Endothelial cell of hepatic sinusoid (primary cell): ENCODE results near the gene PRKCH.
"Not testable (repeated sequence)": the region's sequence is repeated elsewhere in the genome, so short reads cannot be mapped to it uniquely, and the experiment has no call there.

Experiments
- in situ Hi-C: cut with HindIII; loops from 2 replicates; pipeline ENCODE4 v1.10.0; 2017; ENCODE audit warnings: low sequenced_read_pairs

The PRKCH gene

DNA sequence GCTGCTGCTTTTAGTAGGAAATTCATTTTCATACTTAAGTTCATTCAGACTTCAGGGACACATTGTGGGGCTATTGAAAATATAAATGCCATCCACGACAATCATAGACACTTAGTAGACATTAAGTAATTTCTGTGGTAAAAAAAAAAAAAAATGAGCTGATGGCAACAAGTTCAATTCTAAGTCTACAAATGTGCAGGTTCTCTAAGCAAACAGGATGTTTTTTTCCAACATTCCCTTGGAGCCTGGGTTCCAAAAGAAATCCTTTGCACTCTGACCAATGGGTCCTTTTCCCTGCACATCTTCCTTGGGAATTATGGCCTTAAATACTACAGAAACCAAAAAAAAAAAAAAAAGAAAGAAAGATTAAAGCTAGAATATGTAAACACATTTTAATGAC, 198.4 kb downstream of the PRKCH start:
- in situ Hi-C loops: no loop called here

GRCh38 chr14:61520576-61520975, 199.2 kb downstream of the PRKCH start:
- in situ Hi-C loops: no loop called here

DNA sequence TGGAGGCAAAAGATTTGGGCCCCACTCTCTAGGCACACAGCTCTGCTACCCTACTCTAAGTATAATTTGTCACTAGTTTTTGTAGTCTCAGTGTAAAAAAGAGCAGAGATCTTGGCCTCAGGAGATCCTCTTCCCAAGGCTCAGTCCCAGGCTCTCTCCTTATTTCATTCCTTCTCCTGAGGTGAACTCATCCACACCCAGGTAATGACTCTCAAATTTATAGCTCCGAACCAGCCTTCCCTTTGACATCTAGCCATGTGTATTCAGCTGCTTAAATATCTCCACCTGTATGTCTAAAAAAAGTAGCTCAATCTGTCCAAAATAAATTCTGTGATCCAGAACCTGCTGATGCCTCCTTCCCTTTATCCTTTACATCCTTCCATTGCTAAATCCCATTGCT, 200.4 kb downstream of the PRKCH start:
- in situ Hi-C loops: no loop called here

DNA sequence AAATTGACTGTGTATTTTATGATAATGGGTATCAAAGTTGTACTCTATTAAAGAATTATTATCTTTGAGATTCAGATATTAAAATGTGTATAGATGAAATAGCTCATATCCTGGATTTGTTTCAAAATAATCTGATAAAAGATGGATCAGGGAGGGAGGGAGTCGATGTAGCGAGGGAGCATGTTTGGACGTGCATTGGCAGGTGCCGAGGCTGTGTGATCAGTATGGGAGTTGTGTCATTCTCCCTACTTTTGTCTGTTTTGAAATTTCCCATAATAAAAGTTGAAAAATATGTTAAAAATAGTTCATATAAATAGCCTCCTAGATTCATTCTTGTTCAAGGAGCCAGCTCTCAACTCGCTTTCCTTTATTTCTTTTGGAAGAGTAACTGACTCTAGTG, 202.4 kb downstream of the PRKCH start:
- in situ Hi-C loops: no loop called here

DNA sequence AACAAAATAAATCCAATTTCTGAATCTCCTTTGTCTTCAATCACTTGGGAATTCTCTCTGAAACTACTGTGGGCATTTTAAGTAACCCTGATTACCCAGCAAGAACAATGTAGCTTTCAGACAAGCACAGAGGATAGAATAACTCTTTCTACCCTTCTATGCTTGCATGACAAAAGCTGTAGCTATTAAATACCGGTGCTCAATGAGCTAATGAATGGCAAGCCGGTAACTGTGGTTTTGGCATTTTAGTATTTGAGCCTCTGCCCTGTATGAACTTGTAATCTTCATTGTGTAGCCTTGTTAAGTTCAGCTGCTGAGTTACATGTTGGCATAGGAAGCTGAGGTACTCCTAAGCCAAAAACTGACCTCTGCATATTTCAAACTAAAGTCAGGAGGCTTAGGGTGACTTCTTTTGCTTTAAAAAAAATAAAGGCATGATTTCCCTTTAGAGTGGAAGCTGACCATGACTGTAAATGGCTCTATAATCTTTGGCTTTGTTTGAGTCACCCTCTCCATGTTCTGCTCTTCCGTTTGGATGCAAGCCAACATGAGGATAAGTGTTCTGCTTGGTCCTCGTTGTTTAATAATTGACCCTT, 202.9 kb downstream of the PRKCH start:
- in situ Hi-C loops: no loop called here

GRCh38 chr14:61524936-61525292, 203.5 kb downstream of the PRKCH start:
- in situ Hi-C loops: no loop called here

GRCh38 chr14:61525293-61526011, 204.1 kb downstream of the PRKCH start:
- in situ Hi-C loops: no loop called here

DNA sequence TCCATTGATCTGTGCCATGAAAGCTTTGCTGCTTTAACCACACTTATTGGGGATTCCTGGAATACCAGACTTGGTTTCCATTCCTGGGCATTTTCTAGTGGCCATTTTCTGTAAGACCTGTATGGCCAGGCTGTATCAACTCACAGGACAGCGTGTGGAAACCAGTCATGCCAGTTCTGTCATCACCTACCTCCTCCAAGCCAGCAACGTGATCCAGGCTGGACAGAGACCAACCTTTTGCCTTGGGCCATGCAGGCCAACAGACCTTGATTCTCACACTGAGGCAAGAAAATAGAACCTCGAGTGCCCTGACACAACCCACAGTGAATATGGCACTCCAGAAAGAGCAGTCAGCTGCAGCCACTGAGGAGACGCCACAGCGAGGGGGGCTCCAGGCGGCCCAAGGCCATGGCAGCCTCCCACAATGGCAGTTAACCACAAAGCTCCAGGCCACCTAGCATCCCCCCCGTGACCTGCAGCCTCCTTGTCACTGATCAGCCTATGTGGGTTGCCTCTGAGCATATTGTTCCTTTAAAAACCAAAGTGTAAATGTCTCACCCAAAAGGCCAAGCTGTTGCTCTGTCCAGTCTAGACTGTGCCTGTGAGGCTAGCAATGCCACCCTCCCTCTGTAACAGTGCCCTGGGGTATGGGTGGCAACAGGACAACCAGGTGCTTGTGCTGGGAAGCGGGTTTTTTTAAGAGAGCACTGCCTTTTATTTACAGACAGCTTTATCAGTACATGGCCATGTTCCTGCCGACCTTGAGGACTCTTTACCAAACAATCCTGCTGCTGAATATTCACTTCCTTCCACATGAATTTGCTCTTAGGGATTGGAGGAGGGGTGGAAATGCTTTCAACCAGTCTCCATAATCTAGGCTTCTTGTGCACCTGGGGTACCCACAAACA, 205.3 kb downstream of the PRKCH start:
- in situ Hi-C loops: no loop called here

- in situ Hi-C loops: no loop called here
Observed at GRCh38 chr14:61527325-61528100, 206.1 kb downstream of the PRKCH start.

GRCh38 chr14:61528591-61529021, 207.2 kb downstream of the PRKCH start:
- in situ Hi-C loops: no loop called here

- in situ Hi-C loops: not testable (repeated sequence)
Observed at GRCh38 chr14:61529360-61529759, 208.0 kb downstream of the PRKCH start.

GRCh38 chr14:61530296-61530695, 208.9 kb downstream of the PRKCH start:
- in situ Hi-C loops: loop anchor here (5.0 kb wide), 1 partner anchor 48 kb away; no protein-coding TSS in a partner anchor

DNA sequence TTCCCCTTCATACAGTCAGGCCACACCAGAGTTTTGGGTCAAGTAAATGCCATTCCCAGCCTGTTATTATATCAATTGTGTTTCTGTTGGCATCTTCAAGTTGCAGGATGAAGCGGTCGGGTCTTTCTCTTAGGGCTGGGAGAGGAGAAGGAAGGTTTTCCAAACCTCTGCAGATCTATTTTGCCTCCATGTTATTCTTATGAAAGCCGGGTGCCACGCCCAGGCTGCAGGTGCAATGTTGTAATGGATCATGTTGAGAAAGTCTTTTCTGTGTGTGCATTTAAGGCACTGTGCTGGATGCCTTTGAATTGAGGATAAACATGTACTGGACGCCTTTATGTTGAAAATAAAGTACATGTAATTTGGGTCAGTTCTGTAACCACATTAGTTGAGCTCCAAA, 209.5 kb downstream of the PRKCH start:
- in situ Hi-C loops: loop anchor here (5.0 kb wide), 1 partner anchor 49 kb away; no protein-coding TSS in a partner anchor

DNA sequence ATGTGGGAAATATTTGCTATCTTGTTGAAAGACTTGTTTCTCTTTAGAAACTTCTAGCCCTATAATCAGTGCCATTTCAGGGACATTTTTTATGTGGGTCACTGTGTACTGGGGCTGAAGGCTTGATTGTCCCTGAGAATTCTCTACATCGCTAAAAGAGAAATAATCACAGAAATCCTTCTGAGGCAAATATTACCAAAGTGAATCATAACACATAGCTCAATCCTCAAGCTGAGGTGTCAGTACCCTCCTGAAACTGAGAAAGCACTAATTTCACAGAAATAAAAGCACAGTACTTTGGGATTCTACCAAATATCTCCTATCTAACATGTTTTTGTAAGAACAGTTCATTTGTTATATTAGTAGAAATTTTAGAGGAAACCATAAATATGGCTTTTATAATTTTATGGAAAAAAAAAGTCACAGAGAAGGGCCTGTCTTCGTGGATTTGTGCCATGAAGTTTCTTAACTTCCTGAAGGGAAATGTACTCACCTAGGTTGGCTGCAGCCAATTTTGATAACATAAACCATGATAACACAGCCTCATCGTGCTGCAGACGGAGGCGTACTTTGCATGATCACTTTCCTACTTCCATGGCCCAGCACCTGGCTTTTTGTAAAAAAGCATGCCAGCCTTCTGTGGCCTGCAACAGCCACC, 210.2 kb downstream of the PRKCH start:
- in situ Hi-C loops: loop anchor here (5.0 kb wide), 1 partner anchor 49 kb away; no protein-coding TSS in a partner anchor

GRCh38 chr14:61532123-61532505, 210.7 kb downstream of the PRKCH start:
- in situ Hi-C loops: loop anchor here (5.0 kb wide), 1 partner anchor 50 kb away; no protein-coding TSS in a partner anchor

DNA sequence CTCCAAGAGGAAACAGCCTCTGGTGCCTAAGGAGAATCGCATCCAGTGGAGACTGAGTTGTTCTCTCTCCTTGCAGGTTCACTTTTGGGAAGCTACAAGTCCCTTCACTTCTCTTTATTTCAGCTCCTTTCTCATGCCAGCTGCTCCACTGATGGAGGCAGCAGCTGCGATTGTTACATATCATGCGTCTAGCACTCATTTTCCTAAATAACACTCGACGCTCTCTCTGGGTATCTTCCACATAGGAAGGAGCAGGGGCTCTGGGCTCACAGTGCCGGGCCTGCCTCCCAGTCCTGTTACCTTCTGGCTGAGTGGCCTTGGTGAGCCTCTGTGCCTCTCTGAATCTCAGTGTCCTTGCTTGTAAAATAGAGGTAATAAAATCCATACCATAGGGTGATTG, 211.4 kb downstream of the PRKCH start:
- in situ Hi-C loops: loop anchor here (5.0 kb wide), 1 partner anchor 50 kb away; no protein-coding TSS in a partner anchor

- in situ Hi-C loops: loop anchor here (5.0 kb wide), 1 partner anchor 51 kb away; no protein-coding TSS in a partner anchor
Observed at GRCh38 chr14:61533513-61534255, 212.3 kb downstream of the PRKCH start.

- in situ Hi-C loops: no loop called here
Observed at GRCh38 chr14:61535032-61535431, 213.7 kb downstream of the PRKCH start.

DNA sequence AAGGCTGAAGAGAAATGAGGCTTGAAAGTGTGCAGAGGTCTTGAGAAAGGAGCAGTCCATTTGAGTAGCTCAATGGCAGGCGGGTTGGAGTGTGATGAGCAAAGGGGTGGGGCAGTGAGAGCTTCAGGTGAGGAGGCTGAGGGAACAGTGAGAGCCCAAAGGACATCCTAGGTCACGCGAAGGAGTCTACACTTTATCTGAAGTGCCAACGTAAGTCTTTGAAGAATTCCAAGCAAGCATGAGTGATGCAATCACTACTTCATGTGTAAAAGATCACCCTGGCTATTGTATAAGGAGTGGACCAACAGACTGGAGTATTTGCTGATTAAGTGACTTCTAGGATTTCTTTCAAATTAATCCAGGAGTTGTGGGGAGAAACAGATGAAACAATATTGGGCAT, 214.1 kb downstream of the PRKCH start:
- in situ Hi-C loops: no loop called here
